ENCODE results near the gene KDF1.

The KDF1 gene

GRCh38 chr1:26986658-26987057 is 26.4 kb upstream of the KDF1 start:
- in situ Hi-C loops (cut with HindIII; ENCODE audit: low pct_unique_long_range_greater_than_20kb, low sequenced_read_pairs), result no loop called here
- TF ChIP-seq JUND (IDR thresholded peaks at IDR 0.05; ENCODE audit: low read depth), result no peak
- no peak for DNase-seq (ENCODE audit: low read depth in 1 of 2, low spot score in 1 of 2)

- DNase-seq (ENCODE audit: low read depth in 1 of 2, low spot score in 1 of 2), result no peak
- in situ Hi-C loops (cut with HindIII; ENCODE audit: low pct_unique_long_range_greater_than_20kb, low sequenced_read_pairs), result no loop called here
Observed at GRCh38 chr1:26984291-26984690, 24.0 kb upstream of the KDF1 start.

GRCh38 chr1:26983863-26984262 is 23.6 kb upstream of the KDF1 start:
- DNase-seq (ENCODE audit: low read depth in 1 of 2, low spot score in 1 of 2), result no peak
- no peak for TF ChIP-seq JUND (IDR thresholded peaks at IDR 0.05; ENCODE audit: low read depth)
- in situ Hi-C loops (cut with HindIII; ENCODE audit: low pct_unique_long_range_greater_than_20kb, low sequenced_read_pairs), result no loop called here

More at GRCh38 chr1:26984291-26984690, 24.0 kb upstream of the KDF1 start:
- no peak for TF ChIP-seq JUND (IDR thresholded peaks at IDR 0.05; ENCODE audit: low read depth)

GRCh38 chr1:26981146-26981846 is 21.0 kb upstream of the KDF1 start:
- in situ Hi-C loops (cut with HindIII; ENCODE audit: low pct_unique_long_range_greater_than_20kb, low sequenced_read_pairs), result no loop called here
- no peak for TF ChIP-seq JUND (IDR thresholded peaks at IDR 0.05; ENCODE audit: low read depth)
- no peak for DNase-seq (ENCODE audit: low read depth in 1 of 2, low spot score in 1 of 2)

- DNase-seq (ENCODE audit: low read depth in 1 of 2, low spot score in 1 of 2), result no peak
- in situ Hi-C loops (cut with HindIII; ENCODE audit: low pct_unique_long_range_greater_than_20kb, low sequenced_read_pairs), result no loop called here
- TF ChIP-seq JUND (IDR thresholded peaks at IDR 0.05; ENCODE audit: low read depth), result no peak
Observed at GRCh38 chr1:26978901-26979300, 18.6 kb upstream of the KDF1 start.

- no peak for DNase-seq (ENCODE audit: low read depth in 1 of 2, low spot score in 1 of 2)
- in situ Hi-C loops (cut with HindIII; ENCODE audit: low pct_unique_long_range_greater_than_20kb, low sequenced_read_pairs), result no loop called here
- no peak for TF ChIP-seq JUND (IDR thresholded peaks at IDR 0.05; ENCODE audit: low read depth)
Observed at GRCh38 chr1:26976621-26977510, 16.6 kb upstream of the KDF1 start.

- no peak for TF ChIP-seq JUND (IDR thresholded peaks at IDR 0.05; ENCODE audit: low read depth)
- no peak for DNase-seq (ENCODE audit: low read depth in 1 of 2, low spot score in 1 of 2)
- in situ Hi-C loops (cut with HindIII; ENCODE audit: low pct_unique_long_range_greater_than_20kb, low sequenced_read_pairs), result no loop called here
Observed at GRCh38 chr1:26972821-26973220, 12.6 kb upstream of the KDF1 start.

- TF ChIP-seq JUND (IDR thresholded peaks at IDR 0.05; ENCODE audit: low read depth), result no peak
- no peak for DNase-seq (ENCODE audit: low read depth in 1 of 2, low spot score in 1 of 2)
- in situ Hi-C loops (cut with HindIII; ENCODE audit: low pct_unique_long_range_greater_than_20kb, low sequenced_read_pairs), result no loop called here
Observed at GRCh38 chr1:26972390-26972789, 12.1 kb upstream of the KDF1 start.

GRCh38 chr1:26971590-26971989 is 11.3 kb upstream of the KDF1 start:
- TF ChIP-seq JUND (IDR thresholded peaks at IDR 0.05; ENCODE audit: low read depth), result no peak
- DNase-seq (ENCODE audit: low read depth in 1 of 2, low spot score in 1 of 2), result no peak
- in situ Hi-C loops (cut with HindIII; ENCODE audit: low pct_unique_long_range_greater_than_20kb, low sequenced_read_pairs), result no loop called here

GRCh38 chr1:26970810-26971209 is 10.5 kb upstream of the KDF1 start:
- TF ChIP-seq JUND (IDR thresholded peaks at IDR 0.05; ENCODE audit: low read depth), result no peak
- in situ Hi-C loops (cut with HindIII; ENCODE audit: low pct_unique_long_range_greater_than_20kb, low sequenced_read_pairs), result no loop called here
- DNase-seq (ENCODE audit: low read depth in 1 of 2, low spot score in 1 of 2), result no peak

- in situ Hi-C loops (cut with HindIII; ENCODE audit: low pct_unique_long_range_greater_than_20kb, low sequenced_read_pairs), result no loop called here
- no peak for DNase-seq (ENCODE audit: low read depth in 1 of 2, low spot score in 1 of 2)
- no peak for TF ChIP-seq JUND (IDR thresholded peaks at IDR 0.05; ENCODE audit: low read depth)
Observed at GRCh38 chr1:26965628-26966027, 5.4 kb upstream of the KDF1 start.

- no peak for TF ChIP-seq JUND (IDR thresholded peaks at IDR 0.05; ENCODE audit: low read depth)
- no peak for DNase-seq (ENCODE audit: low read depth in 1 of 2, low spot score in 1 of 2)
- in situ Hi-C loops (cut with HindIII; ENCODE audit: low pct_unique_long_range_greater_than_20kb, low sequenced_read_pairs), result no loop called here
Observed at GRCh38 chr1:26965213-26965612, 4.9 kb upstream of the KDF1 start.

- in situ Hi-C loops (cut with HindIII; ENCODE audit: low pct_unique_long_range_greater_than_20kb, low sequenced_read_pairs), result no loop called here
- no peak for TF ChIP-seq JUND (IDR thresholded peaks at IDR 0.05; ENCODE audit: low read depth)
- no peak for DNase-seq (ENCODE audit: low read depth in 1 of 2, low spot score in 1 of 2)
Observed at GRCh38 chr1:26961826-26962225, 1.6 kb upstream of the KDF1 start.

Measured in T47D (cell line).